GM19043 (cell line): Measurements from ENCODE around the gene KLK10.
"Not testable (repeated sequence)": the region's sequence is repeated elsewhere in the genome, so short reads cannot be mapped to it uniquely, and the experiment has no call there.

Experiments used
- ATAC-seq: cut with Tn5 transposase; IDR thresholded peaks from one replicate; pipeline ENCODE4 v1.9.1; 2021; ENCODE audit warnings: low read depth; ENCODE audit not compliant: unreplicated experiment

The KLK10 gene

DNA sequence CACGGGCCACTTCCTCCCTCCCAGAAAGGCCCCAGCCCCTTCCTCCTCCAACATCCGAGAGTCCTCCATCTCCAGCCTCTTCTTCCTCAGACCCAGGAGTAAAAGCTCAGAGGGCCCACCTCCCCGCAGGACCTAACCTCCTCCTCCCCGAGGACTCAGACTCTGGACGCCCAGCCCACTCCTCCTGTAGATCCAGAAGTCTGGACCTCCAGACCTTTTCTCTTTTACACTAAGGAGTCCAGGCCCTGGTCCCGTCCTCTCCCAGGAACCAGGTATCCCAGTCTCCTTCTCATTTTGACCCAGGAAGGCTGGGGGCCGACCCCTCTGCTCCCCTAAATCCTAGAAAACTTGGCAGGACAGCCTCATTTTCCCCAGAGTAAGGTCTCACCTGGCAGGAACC, 16.2 kb downstream of the KLK10 start:
- no peak for ATAC-seq

DNA sequence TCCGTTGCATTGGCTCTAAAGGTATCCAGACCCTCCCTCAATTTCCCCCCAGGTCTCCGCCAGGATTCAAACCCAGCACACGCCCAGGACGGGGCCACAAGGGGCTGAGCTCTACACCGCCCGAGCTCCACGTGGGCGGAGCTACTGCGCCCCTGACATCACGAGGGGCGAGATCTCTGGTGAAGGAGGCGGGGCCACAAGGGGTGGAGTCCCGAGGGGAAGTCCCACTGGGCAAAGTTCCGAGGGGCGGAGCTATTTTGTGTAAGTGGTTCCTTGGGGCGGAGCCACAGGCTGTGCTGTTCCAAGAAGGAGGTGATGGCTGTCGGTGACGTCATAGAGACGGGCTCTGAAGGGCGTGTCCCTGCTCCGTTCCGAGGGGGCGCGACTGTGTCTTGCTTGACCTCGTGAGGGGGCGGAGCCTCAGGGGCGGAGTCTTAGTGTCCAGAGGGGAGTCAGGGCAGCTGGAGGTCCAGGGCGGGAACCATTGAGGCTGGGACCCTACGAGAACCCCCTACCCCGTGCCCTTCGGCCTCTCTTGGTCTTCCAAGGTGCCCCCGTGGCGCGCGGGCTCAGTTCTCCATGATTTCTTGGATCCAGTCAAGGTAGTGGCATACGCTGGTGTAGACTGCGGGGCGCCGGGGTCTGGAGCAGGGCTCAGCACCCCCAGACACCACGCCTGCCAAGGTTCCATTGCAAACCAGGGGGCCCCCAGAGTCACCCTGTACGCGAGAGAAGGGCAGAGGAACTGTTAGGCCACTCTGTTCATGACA, 16.8 kb downstream of the KLK10 start:
- ATAC-seq = no peak

- ATAC-seq = no peak
Observed at GRCh38 chr19:51002089-51002532, 17.4 kb downstream of the KLK10 start.

- no peak for ATAC-seq
Observed at GRCh38 chr19:51001515-51001914, 18.0 kb downstream of the KLK10 start, which contains the start of gene KLK8. KLK8 (minus strand) TSS chr19:51001604; CDS start chr19:51001167, 437 bp downstream.

GRCh38 chr19:51000981-51001380, 18.5 kb downstream of the KLK10 start:
- ATAC-seq = no peak

DNA sequence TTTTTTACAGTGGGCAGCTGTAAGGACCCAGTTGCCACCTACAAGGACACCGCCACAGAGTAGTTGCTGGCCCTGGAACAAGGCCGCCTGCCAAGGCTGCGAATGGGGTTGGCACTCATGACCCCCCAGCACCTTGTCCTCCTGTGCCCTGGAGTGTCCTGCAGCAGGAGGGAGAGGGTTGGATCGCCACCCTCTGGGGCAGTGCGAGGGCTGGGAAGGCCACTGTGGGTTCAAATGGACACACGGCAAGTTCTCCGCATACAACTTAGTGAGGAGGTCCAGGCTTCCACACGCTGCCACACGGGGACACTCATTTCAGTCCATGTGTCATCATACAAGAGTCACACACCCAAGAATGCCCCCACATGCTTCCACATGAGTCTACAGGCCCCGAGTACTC, 19.1 kb downstream of the KLK10 start:
- no peak for ATAC-seq

DNA sequence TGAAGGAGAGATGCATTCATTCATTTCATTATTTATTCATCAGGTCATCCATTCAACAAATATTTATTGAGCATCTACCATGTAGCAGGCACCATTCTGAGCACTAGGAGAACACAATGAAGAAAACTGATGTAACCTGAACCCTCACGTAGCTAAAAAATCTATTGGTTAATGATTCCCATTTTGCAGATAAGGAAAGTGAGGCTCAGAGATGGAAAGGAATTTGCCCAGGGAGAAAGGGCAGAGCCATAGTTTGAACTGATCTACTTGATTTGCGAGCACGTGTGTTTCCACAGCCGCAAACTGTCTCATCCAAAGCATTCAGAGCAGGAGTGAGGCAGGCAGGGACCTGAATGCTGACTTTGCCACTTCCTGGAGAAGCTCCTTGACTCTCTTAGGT, 20.8 kb downstream of the KLK10 start:
- no peak for ATAC-seq

DNA sequence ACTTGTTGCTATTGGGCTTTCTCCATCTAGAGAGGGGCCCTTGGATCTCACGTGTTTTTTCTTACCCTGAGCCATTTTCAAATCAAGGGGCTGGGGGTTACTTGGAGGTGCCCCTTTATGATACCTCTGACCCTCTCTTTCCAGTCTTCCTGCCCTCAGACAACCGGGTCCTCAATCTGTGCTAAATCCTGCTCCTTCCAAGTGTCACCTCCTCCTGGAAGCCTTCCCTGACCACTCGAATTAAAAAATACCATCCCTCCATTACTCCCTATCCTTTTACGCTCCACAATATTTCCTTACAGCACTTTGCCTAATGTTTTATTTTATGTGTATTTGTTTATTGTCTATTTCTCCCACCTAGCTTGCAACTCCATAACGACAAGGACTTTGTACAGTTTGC, 21.4 kb downstream of the KLK10 start:
- no peak for ATAC-seq

DNA sequence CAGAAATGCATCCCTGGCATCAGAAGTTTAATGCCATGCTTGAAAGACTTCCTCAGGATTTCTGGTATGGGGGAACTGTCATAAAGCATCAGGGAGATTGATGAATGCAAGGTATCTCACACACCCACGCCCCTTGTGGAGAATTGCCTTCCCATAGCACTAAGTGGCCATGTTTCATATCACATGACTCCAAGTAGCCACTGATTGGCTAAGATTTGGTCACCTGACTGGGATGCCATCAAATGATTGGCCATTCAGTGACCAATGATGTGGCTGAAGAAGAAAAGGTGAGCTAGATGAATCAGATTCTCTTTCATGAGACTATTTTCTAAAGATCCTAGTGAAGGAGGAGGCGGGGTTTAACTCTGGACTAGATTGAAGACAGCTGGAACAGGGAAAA, 25.4 kb downstream of the KLK10 start:
- ATAC-seq = no peak

DNA sequence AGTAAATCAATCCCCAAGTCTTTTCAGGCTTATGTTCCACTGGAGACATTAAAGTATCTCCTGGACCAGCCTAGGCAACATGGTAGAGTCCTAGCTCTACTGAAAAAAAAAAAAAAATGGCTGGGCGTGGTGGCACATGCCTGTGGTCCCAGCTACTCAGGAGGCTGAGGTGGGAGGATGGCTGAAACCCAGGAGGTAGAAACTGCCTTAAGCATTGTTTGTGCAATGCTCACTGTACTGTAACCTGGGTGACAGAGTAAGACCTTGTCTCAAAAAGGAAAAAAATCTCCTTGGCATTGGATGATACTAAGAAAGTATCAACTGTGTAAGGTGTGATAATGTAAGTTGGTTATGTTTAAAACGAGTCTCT, 26.9 kb downstream of the KLK10 start:
- ATAC-seq = no peak

DNA sequence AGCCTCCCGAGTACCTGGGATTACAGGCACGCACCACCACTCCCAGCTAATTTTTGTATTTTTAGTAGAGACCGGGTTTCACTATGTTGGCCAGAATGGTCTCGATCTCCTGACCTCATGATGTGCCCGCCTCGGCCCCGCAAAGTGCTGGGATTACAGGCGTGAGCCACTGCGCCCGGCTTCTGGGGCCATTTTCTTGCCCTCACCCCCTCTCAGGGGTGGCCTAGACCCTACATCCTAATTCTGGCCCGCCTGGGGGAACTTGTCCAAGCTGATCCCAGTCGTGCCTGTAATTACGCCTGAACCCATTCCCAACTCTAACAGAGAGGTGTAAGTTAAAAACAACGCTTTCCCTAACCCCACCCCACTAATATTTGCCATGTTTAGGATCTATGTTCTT, 35.1 kb downstream of the KLK10 start:
- ATAC-seq = not testable (repeated sequence)

GRCh38 chr19:50983625-50984292, 35.8 kb downstream of the KLK10 start, which contains the start of gene KLK7:
KLK7 (minus strand) TSS chr19:50983917; CDS start chr19:50982399, 1,518 bp downstream.
- no peak for ATAC-seq

- no peak for ATAC-seq
Observed at GRCh38 chr19:50982186-50982585, 37.3 kb downstream of the KLK10 start.

DNA sequence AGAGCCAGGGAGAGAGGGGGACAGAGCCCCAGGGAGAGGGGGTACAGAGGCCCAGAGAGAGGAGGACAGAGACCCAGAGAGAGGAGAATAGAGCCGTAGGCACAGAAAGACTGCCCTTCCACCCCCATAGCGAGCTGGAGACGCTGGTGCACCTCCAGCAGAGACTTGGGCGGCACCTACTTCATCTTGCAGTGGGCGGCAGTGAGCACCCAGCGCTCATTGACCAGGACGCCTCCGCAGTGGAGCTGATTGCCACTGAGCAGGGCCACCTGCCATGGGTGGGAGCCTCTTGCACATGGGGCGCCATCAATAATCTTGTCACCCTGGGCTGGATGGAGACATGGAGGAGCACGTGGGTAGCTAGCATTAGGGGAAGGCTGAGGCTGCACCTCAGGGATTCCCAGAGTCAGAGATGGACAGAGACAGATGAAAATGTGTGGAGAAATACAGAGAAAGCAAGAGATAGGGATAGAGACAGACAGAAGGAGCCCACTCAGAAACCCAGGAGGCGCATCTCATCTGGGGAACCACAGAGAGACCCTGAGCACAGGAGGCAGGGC, 37.8 kb downstream of the KLK10 start:
- ATAC-seq = no peak

- ATAC-seq = no peak
Observed at GRCh38 chr19:50980208-50980607, 39.3 kb downstream of the KLK10 start.

- no peak for ATAC-seq
Observed at GRCh38 chr19:50979758-50980157, 39.8 kb downstream of the KLK10 start.

GRCh38 chr19:50978772-50979390, 40.6 kb downstream of the KLK10 start:
- no peak for ATAC-seq

DNA sequence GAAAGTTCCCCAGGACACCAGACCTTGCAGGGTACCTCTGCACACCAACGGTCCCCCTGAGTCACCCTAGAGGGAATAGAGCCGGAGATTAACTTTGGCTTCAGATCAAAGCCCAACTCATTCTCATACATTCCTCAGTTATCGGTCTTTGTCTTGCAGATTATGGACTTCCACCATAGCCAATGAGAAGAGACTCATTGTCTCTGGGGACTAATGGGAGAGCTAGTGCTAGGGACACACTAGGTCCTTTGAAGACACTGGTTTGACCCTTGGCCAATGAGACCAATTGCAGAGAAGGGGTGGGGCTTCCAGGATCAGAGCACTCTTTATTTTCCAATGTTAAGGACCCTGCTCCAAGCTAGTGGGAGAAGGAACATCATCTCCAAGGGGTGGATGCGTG, 41.9 kb downstream of the KLK10 start:
- no peak for ATAC-seq

DNA sequence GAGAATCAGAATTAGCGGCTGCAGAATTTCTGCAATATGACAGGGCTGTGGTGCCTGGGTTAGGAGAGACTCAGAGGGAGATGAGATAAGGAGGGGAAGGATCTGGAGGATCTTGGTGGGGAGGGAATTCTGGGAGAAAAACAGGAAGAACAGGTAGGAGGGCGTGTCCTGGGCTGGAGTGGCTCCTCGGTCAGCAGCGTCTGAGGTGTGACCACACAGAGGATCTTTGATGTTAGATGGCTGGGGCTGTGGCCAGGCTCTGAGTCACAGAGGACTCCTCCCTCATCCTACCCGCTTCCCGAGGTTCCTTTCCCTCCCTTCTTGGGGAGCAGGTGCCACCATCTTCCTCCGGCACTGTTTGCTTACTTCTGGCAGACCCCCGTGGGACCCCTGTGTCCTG, 43.7 kb downstream of the KLK10 start:
- ATAC-seq = no peak

DNA sequence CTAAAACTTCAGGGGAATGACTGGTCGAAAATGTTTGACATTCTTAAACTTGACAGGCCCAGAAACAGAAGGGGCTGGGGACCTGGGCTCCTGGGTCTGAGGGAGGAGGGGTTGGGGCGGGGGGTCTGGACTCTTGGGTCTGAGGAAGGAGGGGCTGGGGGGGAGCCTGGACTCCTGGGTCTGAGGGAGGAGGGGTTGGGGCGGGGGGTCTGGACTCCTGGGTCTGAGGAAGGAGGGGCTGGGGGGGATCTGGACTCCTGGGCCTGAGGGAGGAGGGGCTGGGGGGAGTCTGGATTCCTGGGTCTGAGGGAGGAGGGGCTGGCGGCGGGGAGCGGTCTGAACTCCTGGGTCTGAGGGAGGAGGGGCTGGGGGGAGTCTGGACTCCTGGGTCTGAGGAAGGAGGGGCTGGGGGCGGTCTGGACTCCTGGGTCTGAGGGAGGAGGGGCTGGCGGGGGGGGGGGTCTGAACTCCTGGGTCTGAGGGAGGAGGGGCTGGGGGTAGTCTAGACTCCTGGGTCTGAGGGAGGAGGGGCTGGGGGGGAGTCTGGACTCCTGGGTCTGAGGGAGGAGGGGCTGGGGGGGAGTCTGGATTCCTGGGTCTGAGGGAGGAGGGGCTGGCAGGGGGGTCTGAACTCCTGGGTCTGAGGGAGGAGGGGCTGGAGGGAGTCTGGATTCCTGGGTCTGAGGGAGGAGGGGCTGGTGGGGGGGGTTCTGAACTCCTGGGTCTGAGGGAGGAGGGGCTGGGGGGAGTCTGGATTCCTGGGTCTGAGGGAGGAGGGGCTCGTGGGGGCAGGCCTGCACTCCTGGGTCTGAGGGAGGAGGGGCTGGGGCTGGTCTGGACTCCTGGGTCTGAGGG, 44.6 kb downstream of the KLK10 start:
- no peak for ATAC-seq
